Raji (cell line): ENCODE results near the gene ADGRD2.

Source experiments
- POLR2A ChIP-seq: IDR thresholded peaks from 2 replicates; pipeline ENCODE4 v1.6.1; 2011; ENCODE audit warnings: low read depth, low read length, control low read depth; ENCODE audit not compliant: insufficient read depth

ADGRD2 gene

DNA sequence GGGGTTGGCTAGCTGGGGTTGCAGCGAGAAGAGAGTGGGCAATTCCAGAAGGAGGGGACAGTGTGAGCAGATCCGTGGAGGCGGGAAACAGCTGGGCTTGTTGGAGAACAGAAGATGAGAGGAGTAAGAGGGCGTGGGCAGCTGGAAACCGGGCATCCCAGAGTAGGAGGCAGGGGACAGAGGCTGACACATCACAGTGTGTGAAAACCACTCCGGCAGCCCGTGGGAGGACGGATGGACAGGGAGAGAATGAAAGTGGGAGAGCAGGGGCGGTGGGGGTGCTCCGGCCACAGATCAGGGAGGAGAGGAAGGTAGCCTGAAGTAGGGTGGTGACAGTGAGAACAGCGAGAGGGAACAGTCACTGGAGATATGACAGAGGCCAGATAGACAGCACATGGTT lies 26.7 kb upstream of the ADGRD2 start:
- no peak for TF ChIP-seq POLR2A

GRCh38 chr9:124426361-124426760 lies 23.9 kb upstream of the ADGRD2 start:
- TF ChIP-seq POLR2A: no peak

GRCh38 chr9:124427281-124427680 lies 23.0 kb upstream of the ADGRD2 start:
- no peak for TF ChIP-seq POLR2A

DNA sequence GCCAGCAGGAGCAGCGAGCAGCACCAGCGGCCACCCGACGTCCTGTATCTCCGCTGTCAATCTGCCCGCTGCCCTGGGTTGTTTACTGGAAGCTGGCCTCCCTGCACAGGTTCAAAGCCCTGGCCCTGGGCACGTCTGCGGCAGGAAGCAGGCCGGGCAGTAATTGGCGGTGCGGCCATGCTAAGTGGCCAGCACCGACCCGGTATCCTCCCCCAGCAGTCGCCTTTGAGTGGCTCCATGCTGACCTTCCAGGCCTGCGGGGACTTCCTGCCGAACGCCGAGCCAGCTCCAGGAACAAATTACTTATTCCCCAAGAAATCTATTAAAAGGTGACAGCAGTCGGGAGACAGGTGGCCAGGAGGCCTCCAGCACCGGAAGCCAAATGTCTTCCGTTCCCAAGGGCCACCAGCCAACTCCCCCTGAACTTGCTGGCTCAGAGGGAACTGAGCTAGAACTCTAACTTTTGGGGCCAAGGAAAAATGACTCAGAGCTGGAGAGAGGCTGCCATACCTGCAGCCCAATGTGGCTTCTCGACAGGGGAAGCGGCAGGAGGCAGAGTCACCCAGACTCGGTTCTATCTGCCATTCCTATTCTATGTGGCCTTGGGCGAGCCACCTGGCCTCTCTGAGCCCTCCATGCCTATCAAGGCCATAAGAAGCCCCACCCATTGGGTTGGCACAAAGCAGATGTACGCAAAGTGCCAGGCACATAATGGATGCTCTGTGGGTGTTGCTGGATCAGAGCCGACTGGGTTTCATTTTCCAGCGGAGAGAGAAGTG lies 21.3 kb upstream of the ADGRD2 start:
- TF ChIP-seq POLR2A: no peak

DNA sequence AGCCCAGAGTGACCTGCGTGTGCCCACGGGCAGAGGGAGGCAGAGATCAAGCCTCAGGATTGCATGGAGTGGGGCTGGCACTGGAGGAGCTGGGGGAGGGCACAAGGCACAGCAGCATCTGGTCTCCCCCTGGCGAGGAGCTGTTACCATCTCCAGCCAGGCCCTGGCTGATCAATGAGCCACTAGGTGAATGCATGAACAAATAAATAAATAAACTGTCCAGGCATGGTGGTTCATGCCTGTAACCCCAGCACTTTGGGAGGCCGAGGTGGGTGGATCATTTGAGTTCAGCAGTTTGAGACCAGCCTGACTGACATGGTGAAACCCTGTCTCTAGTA lies 20.8 kb upstream of the ADGRD2 start:
- no peak for TF ChIP-seq POLR2A

DNA sequence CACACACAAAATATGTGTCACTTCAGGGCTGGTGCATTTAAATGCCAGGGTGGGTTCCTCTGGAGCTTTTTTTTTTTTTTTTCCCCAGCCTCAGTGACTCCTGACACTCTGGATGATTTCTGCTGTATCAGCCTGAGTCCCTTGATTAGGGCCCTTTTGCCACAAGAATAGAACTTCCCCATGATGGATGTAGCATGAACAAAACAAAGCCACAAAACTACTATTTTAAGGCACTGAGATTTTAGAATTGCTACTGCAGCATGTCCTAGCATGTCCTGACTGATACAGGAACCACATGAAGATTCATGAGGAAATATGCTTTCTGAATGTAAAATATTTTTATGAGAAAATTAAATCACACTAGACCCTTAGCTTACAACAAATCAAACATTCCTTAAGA lies 13.9 kb upstream of the ADGRD2 start:
- no peak for TF ChIP-seq POLR2A

- TF ChIP-seq POLR2A: no peak
Measured at GRCh38 chr9:124437086-124437485, 13.2 kb upstream of the ADGRD2 start.

DNA sequence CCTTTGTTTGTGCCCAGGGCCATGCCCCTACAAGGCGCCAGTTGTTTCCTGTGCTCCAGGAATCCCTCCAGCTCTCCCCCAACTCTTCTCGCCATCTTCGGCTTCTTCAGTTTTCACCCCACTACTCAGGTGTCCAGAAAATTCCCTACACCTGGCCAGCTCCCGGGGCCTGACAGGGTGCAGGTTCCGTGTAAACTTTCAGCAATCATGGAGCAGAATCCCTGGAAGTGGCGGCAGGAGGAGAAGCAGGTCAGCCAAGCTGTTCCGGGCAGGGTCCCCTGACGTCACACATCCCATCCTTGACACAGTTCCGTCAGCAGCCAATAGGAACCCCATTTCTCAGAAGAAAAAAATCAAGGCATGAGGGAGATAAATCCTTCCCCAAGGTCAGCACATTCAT lies 12.2 kb upstream of the ADGRD2 start:
- no peak for TF ChIP-seq POLR2A

DNA sequence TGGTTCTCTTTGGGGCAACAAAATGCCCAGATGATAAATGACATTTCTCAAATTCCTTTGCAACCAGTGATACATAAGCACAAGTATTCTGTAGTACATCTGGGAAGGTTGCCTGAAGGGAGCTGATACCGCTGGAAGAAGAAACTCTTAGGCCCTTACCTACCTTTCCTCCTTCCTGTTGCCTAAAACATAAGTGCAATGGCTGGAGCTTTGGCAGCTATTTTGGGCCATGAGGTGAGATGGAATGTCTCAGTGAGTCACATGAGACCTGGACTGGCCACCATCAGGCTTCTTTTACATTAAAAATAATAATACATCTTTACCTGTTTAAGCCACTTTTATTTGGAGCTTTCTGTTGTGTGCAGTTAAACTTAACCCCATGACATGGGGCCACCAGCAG lies 11.2 kb upstream of the ADGRD2 start:
- no peak for TF ChIP-seq POLR2A

DNA sequence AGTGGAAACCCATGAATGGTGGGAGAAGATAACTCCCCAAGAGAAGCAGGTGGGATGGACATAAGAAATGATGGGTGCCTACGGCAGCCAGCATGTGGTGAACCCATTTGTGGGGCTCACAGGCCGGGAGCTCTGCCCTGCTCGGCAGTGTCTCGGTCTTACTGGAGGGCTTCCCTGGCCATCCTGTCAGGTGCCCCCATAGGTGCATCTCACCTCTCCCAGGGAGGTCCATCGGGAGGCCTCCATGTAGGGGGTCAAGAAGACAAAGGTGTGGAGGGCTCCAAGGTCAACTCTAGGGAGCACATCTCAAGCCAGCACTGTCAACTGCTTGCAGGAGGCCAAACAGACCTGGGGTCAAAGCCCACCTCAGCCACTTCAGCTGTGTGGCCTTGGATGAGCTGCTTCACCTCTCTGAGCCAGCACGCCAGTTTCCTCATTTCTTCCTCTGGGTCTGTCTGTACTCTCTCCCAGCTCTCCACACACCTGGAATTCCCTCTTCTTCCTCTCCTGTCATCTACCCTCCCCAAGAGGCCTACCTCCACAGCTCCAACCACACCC lies 10.5 kb upstream of the ADGRD2 start:
- no peak for TF ChIP-seq POLR2A

DNA sequence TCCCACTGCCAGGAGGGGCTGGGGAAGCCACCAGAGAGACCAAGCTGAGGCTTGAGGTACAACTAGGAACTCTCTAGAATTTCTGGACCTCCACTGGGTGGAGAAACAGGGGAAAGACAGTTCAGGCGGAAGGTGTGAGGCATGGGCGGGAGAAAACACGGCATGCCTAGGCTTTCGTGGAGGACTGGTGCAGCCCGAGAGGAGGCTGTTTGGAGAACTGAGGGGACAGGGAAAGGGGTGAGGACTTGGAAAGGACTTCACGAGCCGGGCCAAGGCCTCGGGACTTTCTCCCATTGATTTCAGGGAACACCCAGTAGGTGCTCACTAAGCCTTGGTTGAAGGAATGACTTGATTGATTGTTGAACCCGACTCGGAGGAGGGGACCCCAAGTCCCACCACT lies 9.5 kb upstream of the ADGRD2 start:
- TF ChIP-seq POLR2A: no peak

- TF ChIP-seq POLR2A: no peak
Measured at GRCh38 chr9:124441291-124441690, 9.0 kb upstream of the ADGRD2 start.

GRCh38 chr9:124442379-124442778 lies 7.9 kb upstream of the ADGRD2 start:
- no peak for TF ChIP-seq POLR2A

- TF ChIP-seq POLR2A: no peak
Measured at GRCh38 chr9:124442826-124443225, 7.4 kb upstream of the ADGRD2 start.

GRCh38 chr9:124443625-124444024 lies 6.6 kb upstream of the ADGRD2 start:
- no peak for TF ChIP-seq POLR2A

DNA sequence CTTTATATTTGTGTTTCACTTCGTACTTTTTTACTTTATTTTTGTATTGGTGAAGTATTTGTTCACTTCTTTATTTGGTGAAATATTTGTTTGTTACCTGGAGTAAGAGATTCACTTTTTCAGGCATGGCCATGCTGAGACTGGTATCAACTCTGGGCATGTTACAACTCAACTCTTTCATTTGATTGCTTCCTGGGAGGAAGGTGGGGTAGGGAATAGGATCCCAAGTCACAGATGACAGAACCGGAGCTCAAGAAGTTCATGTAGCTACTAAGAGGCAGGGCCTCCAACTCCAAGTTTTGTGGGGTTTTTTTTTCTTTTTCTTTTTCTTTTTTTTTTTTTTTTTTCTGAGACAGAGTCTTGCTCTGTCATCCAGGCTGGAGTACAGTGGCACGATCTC lies 6.1 kb upstream of the ADGRD2 start:
- no peak for TF ChIP-seq POLR2A

- no peak for TF ChIP-seq POLR2A
Measured at GRCh38 chr9:124447297-124447661, 3.0 kb upstream of the ADGRD2 start.

GRCh38 chr9:124448019-124448418 lies 2.2 kb upstream of the ADGRD2 start:
- TF ChIP-seq POLR2A: no peak
